Kidney capillary endothelial cell (primary cell): ENCODE data around the gene RAB4B.
"Not testable (repeated sequence)": the region's sequence is repeated elsewhere in the genome, so short reads cannot be mapped to it uniquely, and the experiment has no call there.

Experiments used
- DNase-seq: peaks from one replicate; pipeline ENCODE4 v3.0.0-alpha.2; 2018; ENCODE audit warnings: low spot score

RAB4B gene

GRCh38 chr19:40750874-40751537 lies 27.0 kb upstream of the RAB4B start, which contains the start of gene SNRPA:
Gene SNRPA, plus strand, starts transcription at chr19:40751203. Its CDS starts 206 bp downstream, at chr19:40751409.
- peak; percentile 99 for DNase-seq

GRCh38 chr19:40752257-40752781 lies 25.7 kb upstream of the RAB4B start:
- no peak for DNase-seq

- DNase-seq, result no peak
These were observed 23.3 kb upstream of the RAB4B start for GRCh38 chr19:40754611-40755247.

- no peak for DNase-seq
These were observed 22.8 kb upstream of the RAB4B start for GRCh38 chr19:40755248-40755624.

DNA sequence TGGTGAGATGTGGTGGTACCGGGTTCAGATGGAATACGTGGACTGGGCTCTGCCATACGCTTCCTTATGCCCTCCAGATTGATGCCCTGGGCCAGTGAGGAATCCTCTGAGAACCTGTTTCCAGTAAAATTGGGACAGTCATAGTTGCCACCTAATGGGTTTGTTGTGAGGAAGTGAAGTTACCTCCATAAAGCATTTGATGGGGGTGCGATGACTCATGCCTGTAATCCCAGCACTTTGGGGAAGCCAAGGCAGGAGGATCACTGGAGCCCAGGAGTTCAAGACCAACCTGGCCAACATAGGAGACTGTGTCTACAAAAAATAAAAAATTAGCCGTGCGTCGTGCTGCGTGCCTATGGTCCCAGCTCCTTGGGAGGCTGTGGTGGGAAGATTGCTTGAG lies 22.3 kb upstream of the RAB4B start:
- DNase-seq, result no peak

DNA sequence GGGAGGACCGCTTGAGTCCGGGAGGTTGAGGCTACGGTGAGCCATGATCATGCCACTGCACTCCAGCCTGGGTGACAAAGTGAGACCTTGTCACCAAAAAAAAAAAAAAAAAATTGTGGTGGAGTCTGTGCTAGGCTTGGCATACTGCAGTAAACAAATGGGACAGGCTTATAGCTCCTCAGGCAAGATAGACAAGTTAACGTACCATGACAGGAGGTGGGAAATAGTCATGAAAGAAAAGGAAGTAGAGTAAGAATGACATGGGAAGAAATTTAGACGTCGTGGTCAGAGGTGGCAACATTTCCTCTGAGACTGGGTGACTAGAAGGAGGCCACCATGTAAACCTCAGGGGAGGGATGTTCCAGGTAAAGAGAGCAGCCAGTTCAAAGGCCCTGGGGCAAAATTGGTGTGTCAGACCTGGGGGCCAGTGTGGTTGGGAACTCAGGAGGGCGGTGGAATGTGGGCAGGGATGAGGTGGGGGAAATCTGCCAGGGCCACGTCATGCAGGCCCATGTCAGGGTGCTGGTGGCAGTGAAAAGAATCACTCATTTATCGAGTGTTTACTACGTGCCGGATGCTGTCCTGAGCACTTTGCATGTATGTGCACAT lies 21.4 kb upstream of the RAB4B start:
- DNase-seq, result no peak

DNA sequence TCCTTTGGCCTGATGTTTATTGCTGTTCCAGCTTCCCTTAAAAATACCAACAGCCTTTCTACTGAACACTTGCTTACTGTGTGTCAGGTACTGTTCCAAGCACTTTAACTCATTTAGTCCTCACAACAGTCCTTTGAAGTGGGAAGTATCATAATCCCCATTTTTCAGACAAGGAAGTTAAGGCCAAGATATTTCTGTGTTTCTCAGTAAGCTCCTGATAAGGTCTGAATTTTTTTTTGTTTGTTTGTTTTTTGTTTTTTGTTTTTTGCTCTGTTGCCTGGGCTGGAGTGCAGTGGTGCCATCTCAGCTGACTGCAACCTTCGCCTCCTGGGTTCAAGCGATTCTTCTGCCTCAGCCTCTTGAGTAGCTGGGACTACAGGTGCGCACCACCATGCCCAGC lies 19.6 kb upstream of the RAB4B start:
- DNase-seq, result no peak

DNA sequence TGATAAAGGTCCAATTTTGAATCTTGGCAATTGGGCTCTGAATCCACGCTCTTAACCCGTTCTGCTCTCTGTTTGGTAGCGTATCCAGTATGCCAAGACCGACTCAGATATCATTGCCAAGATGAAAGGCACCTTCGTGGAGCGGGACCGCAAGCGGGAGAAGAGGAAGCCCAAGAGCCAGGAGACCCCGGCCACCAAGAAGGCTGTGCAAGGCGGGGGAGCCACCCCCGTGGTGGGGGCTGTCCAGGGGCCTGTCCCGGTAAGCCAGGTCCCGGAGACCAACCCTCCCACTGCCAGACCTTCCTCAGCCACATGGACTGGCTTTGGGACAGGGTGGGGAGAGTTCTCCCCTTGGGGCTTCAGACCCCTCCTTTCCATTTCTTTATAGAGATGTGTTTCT lies 18.7 kb upstream of the RAB4B start:
- DNase-seq, result no peak

GRCh38 chr19:40762754-40763470 lies 15.1 kb upstream of the RAB4B start:
- no peak for DNase-seq

- no peak for DNase-seq
These were observed 14.5 kb upstream of the RAB4B start for GRCh38 chr19:40763526-40763925.

DNA sequence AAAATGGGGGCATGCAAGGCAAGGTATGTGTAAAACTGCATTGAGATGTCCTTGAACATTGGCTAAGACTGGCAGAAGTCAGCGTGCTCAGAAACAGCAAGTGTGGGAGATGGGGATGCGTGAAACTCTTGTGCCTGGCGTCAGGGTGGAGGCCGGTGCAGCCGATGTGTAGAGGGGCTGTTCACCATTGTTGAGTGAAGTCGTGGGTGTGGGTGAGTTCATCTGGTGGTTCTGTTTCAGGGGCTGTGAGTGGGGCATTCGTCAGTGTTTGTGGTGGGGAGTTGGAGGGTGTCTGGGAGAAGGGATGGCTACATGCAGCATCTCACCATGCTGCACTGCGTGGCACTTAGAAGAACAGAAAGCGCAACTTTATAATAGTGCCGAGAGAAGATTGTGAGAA lies 14.1 kb upstream of the RAB4B start:
- DNase-seq, result no peak

- DNase-seq, result not testable (repeated sequence)
These were observed 11.7 kb upstream of the RAB4B start for GRCh38 chr19:40766385-40766784.

DNA sequence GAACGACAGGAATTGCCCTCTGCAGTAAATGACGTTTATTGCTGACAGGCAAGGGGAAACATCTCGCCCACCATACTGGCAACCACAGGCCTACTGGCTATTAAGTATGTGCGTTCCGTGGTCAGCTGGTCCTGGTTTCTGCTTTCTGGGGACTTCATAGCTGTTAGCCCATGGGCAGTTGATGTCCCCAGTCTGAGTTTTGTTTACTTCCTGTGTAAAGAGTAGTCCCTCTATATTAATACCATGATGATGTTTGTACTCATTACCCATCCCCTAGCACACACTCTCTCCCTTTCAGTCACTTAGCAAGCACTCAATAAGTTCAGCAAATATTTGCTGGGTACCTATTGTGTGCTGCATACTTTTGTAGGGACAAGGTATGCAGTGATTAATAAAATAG lies 9.2 kb upstream of the RAB4B start:
- DNase-seq, result no peak

DNA sequence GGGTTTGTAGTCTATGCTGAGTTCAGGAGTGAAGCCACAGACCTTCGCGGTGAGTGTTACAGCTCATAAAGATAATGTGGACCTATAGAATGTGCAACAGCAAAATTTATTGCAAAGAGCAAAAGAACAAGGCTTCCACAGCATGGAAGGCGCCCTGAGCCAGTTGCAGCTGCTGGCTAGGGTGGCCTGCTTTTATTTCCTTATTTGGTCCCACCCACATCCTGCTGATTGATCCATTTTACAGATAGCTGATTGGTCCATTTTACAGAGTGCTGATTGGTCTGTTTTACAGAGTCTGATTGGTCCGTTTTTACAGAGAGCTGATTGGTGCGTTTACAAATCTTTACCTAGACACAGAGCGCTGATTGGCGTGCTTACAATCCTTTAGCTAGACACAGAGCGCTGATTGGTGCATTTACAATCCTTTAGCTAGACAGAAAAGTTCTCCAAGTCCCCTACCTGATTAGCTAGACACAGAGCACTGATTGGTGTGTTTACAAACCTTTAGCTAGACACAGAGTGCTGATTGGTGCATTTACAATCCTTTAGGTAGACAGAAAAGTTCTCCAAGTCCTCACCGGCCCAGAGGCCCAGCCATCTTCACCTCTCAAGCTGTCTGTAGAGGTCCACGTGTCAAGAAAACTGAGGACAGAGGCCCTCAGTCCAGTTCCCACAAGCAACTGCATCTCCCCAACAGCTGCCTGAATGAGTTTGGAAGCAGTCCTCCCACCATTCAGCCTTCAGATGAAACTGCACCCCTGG lies 6.8 kb upstream of the RAB4B start:
- not testable (repeated sequence) for DNase-seq

DNA sequence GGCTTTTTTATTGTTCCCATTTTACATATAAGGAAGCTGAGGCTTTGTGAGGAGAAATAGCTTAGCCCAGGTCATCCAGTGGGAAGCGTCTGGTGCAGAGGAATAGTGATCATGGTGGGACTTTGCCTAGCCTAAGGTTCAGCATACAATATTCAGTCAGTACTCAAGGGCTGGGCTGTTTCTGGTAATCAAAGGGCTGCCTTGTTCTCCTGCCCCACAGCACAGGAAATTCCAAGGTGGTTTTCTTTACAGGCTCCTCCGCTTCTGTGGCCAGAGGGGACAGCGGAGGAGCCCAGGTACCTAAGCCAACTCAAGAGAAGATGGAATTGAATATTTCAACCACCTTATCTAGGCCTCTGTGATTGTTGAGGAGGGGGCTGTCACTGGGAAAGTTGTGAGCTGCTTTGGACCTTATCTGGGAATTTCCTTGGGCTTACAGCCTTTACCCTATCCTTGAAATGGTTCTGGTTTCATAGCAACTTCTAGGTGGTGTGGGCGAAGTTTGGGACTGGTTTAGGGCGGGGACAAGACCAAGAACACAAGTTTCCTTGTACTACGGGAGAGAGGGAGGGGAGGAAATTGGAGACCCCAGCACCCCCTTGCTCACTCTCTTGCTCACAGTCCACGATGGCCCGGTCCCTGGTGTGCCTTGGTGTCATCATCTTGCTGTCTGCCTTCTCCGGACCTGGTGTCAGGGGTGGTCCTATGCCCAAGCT lies 3.0 kb upstream of the RAB4B start, which contains the start of gene MIA:
Gene MIA (plus strand): TSS at position 606 of the 716 bp plus-strand sequence. CDS start 22 bp downstream, at position 628.
- DNase-seq, result no peak

DNA sequence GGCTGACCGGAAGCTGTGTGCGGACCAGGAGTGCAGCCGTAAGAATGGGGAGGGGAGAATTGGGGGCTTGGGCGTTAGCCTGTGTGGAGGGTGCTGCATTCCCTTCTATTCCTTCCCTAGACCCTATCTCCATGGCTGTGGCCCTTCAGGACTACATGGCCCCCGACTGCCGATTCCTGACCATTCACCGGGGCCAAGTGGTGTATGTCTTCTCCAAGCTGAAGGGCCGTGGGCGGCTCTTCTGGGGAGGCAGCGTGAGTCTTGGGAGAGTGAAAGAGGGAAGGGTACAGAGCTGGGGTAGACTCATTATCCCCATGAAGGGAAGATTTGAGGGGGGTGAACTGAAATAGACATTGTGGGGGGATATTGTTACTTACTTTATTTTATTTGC lies 2.4 kb upstream of the RAB4B start:
- DNase-seq, result no peak

DNA sequence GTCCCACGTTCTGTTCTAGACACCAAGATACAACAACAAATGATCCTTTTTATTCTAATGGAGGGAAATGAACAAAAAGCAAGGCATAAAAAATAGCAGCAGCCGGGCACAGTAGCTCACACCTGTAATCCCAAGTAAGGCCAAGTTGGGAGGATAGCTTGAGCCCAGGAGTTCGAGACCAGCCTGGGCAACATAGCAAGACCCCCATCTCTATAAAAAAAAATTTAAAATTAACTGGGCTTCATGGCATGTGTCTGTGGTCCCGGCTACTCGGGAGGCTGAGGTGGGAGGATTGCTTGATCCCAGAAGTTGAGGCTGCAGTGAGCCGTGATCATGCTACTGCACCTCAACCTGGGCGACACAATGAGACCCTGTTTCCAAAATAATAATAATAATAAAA lies 1.7 kb upstream of the RAB4B start:
- no peak for DNase-seq

DNA sequence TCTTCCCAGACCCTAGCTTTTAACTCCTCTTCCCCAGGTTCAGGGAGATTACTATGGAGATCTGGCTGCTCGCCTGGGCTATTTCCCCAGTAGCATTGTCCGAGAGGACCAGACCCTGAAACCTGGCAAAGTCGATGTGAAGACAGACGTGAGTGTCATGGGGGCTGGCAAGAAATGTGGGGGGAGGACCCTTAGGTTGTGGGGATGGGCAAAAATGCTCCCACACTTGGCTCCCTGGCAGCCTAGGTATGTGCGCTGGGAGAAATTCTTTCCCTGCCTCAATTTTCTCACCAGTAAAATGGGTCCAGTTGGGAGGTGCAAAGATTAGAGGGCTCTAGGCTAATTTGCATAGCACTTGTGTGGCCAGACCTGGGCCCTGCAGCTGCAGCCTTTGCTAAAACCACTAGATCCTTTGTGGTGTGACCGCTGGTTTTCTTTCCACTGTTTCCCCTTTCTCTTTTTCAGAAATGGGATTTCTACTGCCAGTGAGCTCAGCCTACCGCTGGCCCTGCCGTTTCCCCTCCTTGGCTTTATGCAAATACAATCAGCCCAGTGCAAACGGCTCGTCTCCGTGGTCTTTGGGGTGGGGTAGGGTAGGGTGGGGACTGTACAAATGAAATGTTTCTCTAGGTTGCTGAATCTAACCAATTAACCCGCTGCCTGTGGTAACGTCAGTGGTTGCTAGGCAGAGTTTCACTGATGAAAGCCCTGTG lies 959 bp upstream of the RAB4B start:
- DNase-seq, result no peak

DNA sequence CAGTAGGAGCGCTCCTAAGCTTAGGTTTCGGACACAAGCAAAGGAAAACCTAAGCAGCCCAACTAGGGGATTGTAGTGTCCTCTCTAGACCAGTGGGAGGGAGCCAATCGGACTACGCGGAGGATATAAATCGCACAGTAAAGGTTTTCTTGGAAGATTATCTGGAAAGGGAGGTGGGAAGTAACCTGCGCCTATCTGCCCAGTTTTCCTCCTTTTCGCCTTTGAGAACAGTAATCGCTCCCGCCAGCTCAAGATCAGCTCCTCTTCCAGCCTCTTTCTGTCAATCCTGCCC lies 456 bp upstream of the RAB4B start:
- peak; percentile 84 for DNase-seq

- no peak for DNase-seq
These were observed 748 bp downstream of the RAB4B start for GRCh38 chr19:40778706-40779284.
